HG03457 (cell line): ENCODE data around the gene FCER2.

Experiments used
- ATAC-seq: cut with Tn5 transposase; IDR thresholded peaks from one replicate; pipeline ENCODE4 v1.9.1; 2021; ENCODE audit warnings: moderate number of reproducible peaks; ENCODE audit not compliant: unreplicated experiment

FCER2 gene

GRCh38 chr19:7678971-7679751, 22.8 kb downstream of the FCER2 start:
- ATAC-seq: no peak

DNA sequence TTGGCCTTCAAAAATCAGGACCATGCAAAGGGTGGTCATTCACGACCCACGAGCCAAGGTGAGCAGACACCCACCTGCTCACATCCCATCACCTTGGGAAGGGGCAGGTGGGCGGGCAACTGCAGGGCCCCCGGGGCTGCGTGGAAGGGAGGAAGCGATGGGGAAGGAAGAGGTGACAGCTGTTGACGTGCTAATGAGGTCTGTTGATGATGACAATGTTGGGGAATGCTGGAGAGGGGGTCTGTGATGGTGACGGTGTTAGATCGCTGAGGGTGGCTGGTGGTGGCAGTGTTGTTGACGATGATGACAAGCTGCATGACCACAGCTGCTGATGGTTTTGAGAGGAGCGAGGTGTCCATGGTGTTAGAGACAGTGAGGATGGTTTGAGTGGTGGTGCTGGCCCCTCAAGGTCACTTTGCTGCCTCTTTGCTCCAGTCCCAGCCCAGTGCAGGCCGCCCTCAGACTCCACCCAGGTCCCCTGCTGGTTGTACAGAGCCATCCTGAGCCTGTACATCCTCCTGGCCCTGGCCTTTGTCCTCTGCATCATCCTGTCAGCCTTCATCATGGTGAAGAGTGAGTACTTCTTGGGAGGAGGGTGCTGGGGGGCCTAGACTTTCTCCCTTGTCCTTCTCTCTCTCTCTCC, 24.1 kb downstream of the FCER2 start:
- ATAC-seq: no peak

- ATAC-seq: no peak
Observed at GRCh38 chr19:7676854-7677253, 25.1 kb downstream of the FCER2 start, which contains the start of gene MCEMP1. TSS of gene MCEMP1 (plus strand) at chr19:7677090. CDS start at chr19:7677121, 31 bp downstream.

DNA sequence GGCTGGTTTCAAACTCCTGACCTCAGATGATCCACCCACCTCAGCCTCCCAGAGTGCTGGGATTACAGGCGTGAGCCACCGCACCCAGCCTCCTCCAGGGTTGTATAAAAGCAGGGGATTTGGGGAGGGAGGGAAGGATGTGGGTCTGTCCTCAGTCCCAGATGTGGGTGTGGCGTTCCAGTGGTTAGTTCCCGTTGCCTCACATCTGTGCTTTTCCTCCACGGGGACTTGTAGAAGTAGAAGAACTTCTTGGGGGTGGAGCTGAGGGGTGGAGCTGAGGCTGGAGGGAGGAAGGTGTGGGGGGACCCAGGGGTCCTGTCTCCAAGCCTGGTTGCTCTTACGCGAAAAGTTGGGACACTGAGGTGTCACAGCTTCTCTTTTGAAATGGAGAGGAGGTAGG, 25.6 kb downstream of the FCER2 start:
- no peak for ATAC-seq

DNA sequence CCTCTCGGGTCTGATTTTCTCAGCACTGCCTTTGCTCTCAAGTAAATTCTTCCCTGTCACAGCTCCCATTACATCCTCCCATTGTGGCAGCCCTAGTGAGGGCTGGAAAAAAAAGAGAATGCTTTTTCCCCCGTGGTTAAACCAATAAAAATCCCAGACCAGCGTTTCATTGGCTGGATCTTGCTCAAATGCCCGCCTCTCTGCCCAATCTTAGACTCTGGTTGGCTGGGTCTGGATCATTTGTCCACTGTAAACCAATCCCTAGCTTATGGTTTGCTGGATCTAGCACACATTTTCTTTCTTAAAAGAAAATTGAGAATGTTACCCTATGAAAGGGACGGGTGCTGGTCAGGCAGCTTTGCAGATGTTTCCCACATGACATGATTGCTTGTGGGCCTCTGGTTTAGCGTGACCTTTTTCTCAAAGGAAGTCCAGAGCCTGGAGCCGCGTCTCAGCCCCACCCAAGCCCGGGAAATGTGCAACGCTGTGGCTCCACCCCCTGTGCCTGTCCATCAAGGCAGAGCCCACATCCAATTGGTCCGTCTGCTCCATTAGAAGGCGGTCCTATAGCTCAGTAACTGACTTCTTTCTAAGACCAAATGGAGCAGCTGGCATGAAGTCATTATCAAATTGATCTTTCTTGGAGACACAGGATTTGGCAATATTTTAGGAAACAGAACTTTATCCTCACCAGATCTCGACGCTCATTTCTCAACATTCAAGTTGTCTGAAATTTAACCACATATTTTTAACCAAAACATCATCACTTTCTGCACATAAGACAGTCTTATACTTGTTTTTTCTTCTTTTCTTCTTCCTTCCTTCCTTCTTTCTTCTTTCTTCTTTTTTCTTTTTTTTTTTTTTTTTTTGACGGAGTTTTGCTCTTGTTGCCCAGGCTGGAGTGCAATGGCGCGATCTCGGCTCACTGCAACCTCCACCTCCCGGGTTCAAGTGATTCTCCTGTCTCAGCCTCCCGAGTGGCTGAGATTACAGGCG, 27.6 kb downstream of the FCER2 start:
- ATAC-seq: no peak

DNA sequence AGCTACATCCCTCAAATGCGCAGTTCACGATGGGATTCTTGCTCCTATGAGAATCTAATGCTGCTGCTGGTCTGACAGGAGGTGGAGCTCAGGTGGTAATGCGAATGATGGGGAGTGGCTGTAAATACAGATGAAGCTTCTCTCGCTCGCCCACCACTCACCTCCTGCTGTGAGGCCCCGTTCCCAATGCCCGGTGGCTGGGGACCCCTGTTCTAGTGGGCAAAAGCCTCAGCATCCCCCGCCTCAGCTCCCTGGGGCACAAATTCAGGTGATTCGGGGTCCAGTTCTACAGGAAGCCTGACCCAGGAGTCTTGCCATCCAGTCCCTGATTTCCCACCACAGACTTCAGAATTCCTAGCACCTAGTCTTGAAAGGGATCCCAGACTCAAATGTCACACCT, 29.4 kb downstream of the FCER2 start:
- ATAC-seq: no peak

GRCh38 chr19:7670790-7671189, 31.1 kb downstream of the FCER2 start:
- ATAC-seq: no peak

GRCh38 chr19:7670150-7670783, 31.7 kb downstream of the FCER2 start:
- no peak for ATAC-seq

GRCh38 chr19:7669641-7670040, 32.3 kb downstream of the FCER2 start:
- ATAC-seq: no peak

DNA sequence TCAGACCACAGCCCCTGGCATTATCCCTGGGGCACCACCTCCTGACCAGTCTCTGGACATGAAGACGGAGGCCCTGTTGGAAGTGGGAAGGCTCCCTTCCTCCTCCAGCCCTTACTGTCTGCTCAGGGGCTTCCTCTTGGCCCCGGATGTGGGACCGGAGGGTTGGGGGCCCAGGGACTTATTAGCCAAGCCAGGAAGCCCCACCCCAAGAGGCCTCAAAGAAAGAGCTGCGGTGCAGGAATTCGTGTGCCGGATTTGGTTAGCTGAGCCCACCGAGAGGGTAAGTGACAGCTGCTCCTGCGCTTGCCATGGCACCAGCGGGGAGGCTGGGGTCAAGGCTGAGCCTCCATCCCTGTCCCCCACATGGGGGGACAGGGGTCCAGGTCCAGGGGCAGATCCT, 33.1 kb downstream of the FCER2 start, which contains the start of gene RETN:
TSS of gene RETN (plus strand) at position 208 of the 400 bp plus-strand sequence. CDS start 278 bp downstream, outside the sequence.
- ATAC-seq: no peak

DNA sequence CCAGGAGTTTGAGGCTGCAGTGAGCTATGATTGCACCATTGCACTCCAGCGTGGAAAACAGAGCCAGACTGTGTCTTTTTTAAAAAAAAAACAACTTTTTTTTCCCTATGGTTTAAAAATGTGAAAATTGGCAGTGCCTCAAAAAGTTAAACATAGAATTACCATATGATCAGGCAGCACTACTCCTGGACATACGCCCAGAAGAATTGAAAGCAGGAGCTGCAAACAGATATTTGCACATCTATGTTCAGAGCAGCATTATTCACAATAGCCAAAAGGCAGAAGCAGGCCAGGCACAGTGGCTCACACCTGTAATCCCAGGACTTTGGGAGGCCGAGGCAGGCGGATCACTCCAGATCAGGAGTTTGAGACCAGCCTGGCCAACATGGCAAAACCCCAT, 36.9 kb downstream of the FCER2 start:
- ATAC-seq: no peak

DNA sequence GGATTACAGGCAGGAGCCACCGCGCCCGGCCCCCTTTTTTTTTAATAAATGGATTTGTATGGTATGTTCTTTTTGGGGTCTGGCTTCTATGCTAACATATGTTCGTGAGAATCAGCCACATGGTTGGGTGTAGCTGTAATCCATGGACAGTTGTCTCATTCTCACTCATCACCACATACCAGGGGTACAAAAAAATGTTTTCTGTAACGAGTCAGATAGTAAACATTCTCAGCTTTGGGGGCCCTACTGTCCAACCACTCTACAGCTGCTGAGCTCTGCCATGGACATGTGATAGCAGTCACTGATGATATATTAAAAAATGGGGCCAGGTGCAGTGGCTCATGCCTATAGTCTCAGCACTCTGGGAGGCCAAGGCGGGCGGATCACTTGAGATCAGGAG, 38.2 kb downstream of the FCER2 start:
- ATAC-seq: no peak

GRCh38 chr19:7662657-7663056, 39.3 kb downstream of the FCER2 start:
- no peak for ATAC-seq

DNA sequence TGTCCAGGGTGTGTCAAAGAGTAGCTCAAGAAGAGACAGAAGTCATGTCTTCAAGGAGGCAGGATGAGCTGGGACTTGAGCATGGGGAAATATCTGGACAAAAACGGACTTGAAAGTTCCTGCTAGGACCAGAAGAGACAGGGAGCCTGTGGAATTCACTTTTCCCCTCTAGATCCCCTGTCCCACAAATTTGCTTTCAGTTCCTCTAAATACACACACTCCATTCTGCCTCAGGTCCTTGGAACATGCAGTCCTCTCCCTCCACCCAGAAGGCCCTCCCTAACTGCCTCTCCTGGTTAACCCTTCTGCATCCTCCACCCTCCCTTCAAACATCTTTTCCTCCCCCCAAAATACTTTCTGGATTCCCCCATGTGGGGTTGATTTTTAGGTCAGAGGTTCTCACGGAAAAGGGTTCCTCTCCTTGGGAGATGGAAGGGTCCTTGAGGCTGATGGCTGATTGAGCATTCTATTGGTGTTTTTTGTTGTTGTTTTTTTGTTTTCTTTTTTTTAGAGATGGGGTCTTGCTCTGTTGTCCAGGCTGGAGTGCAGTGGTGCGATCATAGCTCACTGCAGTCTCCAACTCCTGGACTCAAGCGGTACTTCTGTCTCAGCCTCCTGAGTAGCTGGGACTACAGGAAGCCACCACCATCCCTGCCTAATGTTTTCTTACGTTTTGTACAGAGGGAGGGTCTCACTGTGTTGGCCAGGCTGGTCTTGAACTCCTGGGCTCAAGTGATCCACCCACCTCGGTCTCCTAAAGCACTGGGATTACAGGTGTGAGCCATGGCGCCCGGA, 40.0 kb downstream of the FCER2 start:
- no peak for ATAC-seq

DNA sequence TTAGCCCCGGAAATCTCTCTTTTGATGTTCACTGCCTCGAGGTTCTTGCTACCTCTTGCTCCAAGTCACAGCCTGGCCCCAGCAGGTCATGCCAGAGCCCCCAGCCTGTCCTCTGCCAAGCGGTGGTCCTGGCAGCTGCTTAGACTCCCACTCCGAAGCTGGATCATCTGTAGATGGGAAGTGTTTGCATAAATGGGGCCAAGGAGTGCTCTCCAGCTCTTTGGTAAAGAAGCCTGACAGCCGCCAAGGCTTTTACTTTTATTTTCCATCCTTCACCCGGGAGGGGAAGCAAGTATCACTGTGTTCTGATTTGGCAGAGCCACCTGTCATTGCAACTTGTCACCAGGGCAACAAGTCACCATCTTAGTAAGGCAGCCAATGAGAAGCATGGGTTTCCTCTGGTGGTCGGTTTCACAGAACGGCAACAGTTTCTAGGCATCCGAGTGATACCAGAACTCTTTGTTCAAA, 43.7 kb downstream of the FCER2 start:
- ATAC-seq: no peak

DNA sequence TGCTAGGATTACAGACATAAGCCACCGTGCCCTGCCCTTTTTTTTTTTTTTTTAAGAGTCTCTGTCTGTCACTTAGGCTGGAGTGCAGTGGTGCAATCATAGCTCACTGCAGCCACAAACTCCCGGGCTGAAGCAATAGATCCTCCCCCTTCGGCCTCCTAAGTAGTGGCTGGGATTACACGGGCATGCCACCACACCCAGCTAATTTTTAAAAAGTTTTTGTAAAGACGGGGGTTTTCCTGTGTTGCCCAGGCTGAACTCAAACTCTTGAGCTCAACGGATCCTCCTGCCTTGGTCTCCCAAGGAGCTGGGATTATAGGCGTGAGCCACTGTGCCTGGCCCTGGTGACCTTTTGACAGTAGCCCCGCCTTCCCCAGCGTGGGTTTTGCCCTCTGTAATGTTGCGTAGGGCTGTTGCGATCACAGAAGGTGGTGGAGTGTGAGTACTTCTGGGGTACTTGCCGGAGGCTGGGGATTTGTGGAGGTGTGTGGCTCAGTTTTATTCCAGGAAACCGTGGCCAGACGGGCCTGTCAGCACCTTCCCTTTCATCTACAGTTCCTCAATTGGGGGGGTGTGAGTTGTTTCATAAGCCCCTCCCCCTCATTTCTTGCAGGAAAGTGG, 44.7 kb downstream of the FCER2 start:
- ATAC-seq: no peak

- no peak for ATAC-seq
Observed at GRCh38 chr19:7655581-7655980, 46.4 kb downstream of the FCER2 start.

GRCh38 chr19:7654401-7654800, 47.5 kb downstream of the FCER2 start:
- ATAC-seq: no peak

DNA sequence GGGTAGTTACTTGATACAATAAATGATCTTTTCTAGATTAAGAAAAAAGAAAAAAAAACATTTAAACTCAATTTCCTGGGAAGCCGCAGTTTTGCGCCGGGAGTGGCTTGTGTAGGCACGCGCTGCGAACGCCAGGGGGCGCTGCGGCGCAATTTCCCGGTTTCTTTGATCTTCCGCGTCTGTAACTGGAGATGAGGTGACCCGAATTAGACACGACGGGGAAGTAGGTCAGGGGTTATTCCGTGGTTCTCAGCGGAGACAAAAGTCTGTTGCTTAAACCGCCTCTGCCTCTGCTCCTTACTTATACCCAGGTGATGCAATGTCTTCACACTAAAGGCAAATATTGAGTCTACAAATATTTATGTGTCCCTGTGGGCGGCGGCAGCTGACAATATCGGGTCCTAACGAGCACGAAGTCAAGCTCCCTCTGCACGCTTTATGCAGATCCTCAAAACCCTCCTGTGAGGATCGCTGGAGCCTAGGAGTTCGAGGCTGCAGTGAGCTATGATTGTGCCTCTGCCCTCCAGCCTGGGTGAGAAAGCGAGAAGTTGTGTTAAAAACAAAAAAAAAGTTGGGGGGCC, 49.8 kb downstream of the FCER2 start:
- ATAC-seq: no peak
